PC-3 (cell line): ENCODE results near the gene KRT40.

Experiments
- CTCF ChIP-seq: fragments of 300-600 bp; sonication (generic); conservative IDR thresholded peaks from 2 replicates; pipeline ENCODE4 v1.5.1; 2017; ENCODE audit warnings: antibody characterized with exemption, low read depth, mild to moderate bottlenecking, low read length
- EZH2 ChIP-seq: fragments of 300-600 bp; sonication (generic); IDR thresholded peaks from one replicate; pipeline ENCODE4 v1.6.1; 2017; ENCODE audit warnings: antibody characterized with exemption, mild to moderate bottlenecking, low read length; ENCODE audit not compliant: unreplicated experiment
- EZH2phosphoT487 ChIP-seq: fragments of 300-600 bp; sonication (generic); IDR thresholded peaks from 2 replicates; pipeline ENCODE4 v1.6.1; 2018; ENCODE audit warnings: mild to moderate bottlenecking, antibody characterized with exemption, low read length, borderline replicate concordance

GRCh38 chr17:40932608-40933007, 51.5 kb downstream of the KRT40 start:
- TF ChIP-seq CTCF (no peak), EZH2 (no peak), EZH2phosphoT487 (no peak)
